CD4-positive, alpha-beta T cell (primary cell): ENCODE measurements around the gene KIAA1755. TPM values are rescaled to one million over a fixed set of nuclear protein-coding genes. Genes with fewer than 3 reads are reported as not detected.
A peak's percentile ranks its signal among the peaks of the same experiment; 100 is the strongest.

Source experiments
- ATAC-seq: fragments of 200-7000 bp; cut with Tn5 transposase; one replicate; pipeline ENCODE4 v1.10.0; 2022; ENCODE audit warnings: mild to moderate bottlenecking; ENCODE audit not compliant: poor library complexity
- CTCF ChIA-PET: fragments of 350-600 bp; sonication (Branson Sonifier 250); formaldehyde crosslinking; loops from one replicate; lab custom pipeline; 2021; ENCODE audit warnings: antibody characterized with exemption, inconsistent platforms; lab: Charles Lee
- POLR2A ChIA-PET: fragments of 350-600 bp; sonication (Branson Sonifier 250); formaldehyde crosslinking; loops from one replicate; lab custom pipeline; 2021; ENCODE audit warnings: antibody characterized with exemption, inconsistent platforms; lab: Charles Lee
- DNase-seq, 14 experiments: peaks; one replicate each; pipeline ENCODE4 v3.0.0-alpha.2; 2013 to 2020; ENCODE audit warnings: mixed read lengths in 2 of 14
- H3K27ac ChIP-seq, 2 donors: one replicate each; pipeline versions ENCODE4 v1.5.1 to v1.7.0; 2013; ENCODE audit warnings: low read length in 2 of 2, low read depth in 1 of 2, mild to moderate bottlenecking in 1 of 2
- H3K27me3 ChIP-seq, 2 experiments: 1 replicate in 1 of 2; 2 replicates in 1 of 2; pipeline versions ENCODE4 v1.6.1 to v1.7.0; 2013; ENCODE audit warnings: low read length in 2 of 2, control low read depth in 1 of 2, mild to moderate bottlenecking in 1 of 2, moderate library complexity in 1 of 2; ENCODE audit not compliant: insufficient read depth in 2 of 2, control insufficient read depth in 1 of 2
- H3K36me3 ChIP-seq: one replicate; pipeline ENCODE4 v1.6.1; 2013; ENCODE audit warnings: low read length, control low read depth; ENCODE audit not compliant: insufficient read depth
- H3K4me1 ChIP-seq: one replicate; pipeline ENCODE4 v1.6.1; 2013; ENCODE audit warnings: low read length, control low read depth; ENCODE audit not compliant: insufficient read depth
- H3K4me3 ChIP-seq: one replicate; pipeline ENCODE4 v1.5.1; 2013; ENCODE audit warnings: mild to moderate bottlenecking, low read length, moderate library complexity
- H3K9me3 ChIP-seq, 2 experiments: 1 replicate in 1 of 2; 2 replicates in 1 of 2; pipeline versions ENCODE4 v1.6.1 to v1.7.0; 2013; ENCODE audit warnings: low read length in 2 of 2, mild to moderate bottlenecking in 2 of 2, control low read depth in 1 of 2, moderate library complexity in 1 of 2; ENCODE audit not compliant: control insufficient read depth in 1 of 2, insufficient read depth in 1 of 2
- H3K27ac Mint-ChIP-seq: one replicate; pipeline ENCODE4 v1.8.0; 2020; ENCODE audit warnings: mixed read lengths
- H3K27me3 Mint-ChIP-seq: one replicate; pipeline ENCODE4 v1.8.0; 2021; ENCODE audit warnings: mixed read lengths
- H3K36me3 Mint-ChIP-seq: one replicate; pipeline ENCODE4 v1.8.0; 2021; ENCODE audit warnings: low read depth, mixed read lengths
- H3K4me1 Mint-ChIP-seq: one replicate; pipeline ENCODE4 v1.8.0; 2021; ENCODE audit warnings: low read depth, mixed read lengths
- H3K4me3 Mint-ChIP-seq: one replicate; pipeline ENCODE4 v1.8.0; 2020; ENCODE audit warnings: mild to moderate bottlenecking, mixed read lengths
- H3K9me3 Mint-ChIP-seq: one replicate; pipeline ENCODE4 v1.8.0; 2020; ENCODE audit warnings: mixed read lengths
- intact Hi-C, 2 experiments: fragments of 100-400 bp; cut with DNase I in 1 of 2; cut with micrococcal nuclease in 1 of 2; formaldehyde crosslinking; loops; one replicate each; pipeline versions ENCODE4 v1.15.1 to v1.9.0; 2023 to 2025; cut with DNase I, micrococcal nuclease
- total RNA-seq, 174 experiments: library from RNA in 2 of 174; stranded (reverse) in 2 of 174; gene quantifications; one replicate each; pipeline ENCODE4 v1.2.3 and lab custom pipeline; 2021 to 2026
- TF ChIP-seq, protein P1 (sequence below): fragments of 200-600 bp; IDR thresholded peaks from one replicate; pipeline ENCODE4 v1.8.0; 2022; ENCODE audit warnings: antibody characterized with exemption, mild to moderate bottlenecking

The KIAA1755 gene
- total RNA-seq, 2 experiments from 2014 or later, result not detected

DNA sequence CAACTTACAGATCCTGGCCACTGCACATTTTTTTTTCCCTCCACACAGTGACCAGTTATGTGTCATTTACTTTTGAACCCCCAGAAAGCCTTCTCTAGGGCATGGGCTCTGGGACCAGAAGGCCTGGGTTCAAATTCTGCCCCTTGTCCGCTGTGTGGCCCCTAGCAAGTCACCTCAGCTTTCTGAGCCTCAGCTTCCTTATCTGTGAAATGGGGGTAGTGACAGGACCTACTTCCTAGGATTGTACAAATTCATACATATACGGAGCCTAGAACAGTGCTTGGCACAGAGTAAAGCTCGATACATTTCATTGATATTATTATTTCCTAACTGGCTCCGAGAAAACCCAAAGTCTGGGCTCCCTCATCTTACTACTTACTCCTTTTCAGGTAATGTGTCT, 45.0 kb upstream of the KIAA1755 start:
- intact Hi-C loops, result no loop called here

DNA sequence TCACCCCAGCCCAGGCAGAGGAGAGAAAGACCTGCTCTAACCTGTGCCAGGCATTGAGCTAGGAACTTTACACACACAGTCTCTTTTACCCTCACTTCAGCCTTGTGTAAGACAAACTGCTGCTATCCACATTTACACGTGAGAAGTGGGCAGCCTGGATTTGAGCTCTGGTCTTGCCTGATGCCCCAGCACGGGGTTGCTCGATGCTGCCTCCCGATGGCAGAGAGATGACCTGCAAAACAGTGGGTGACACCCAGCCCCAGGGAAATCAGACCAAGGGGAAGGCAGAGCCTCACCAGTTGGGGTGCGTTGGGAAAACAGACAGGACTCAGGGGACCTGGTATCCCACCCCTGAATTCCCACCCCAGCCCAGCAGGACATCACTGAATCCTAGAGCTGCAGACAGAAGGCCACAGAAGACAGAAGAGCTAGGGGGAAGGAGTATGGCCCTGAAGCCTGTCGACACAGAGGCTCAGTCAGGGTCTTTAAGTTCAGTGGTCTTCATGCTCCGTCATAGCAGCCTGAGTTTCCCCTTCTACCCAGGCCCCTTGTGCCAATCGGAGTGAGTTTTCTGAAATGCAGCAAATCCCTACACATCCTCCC, 44.4 kb upstream of the KIAA1755 start:
- Histone ChIP-seq H3K4me1 (peaks cover 10% of the 10 kb centered on the region), H3K9me3 (peaks cover 0 to 13% of the 10 kb centered on the region in 2 experiments), H3K4me3 (no peak overlapping the region), H3K27me3 (peaks cover 33 to 67% of the 10 kb centered on the region in 2 experiments), H3K36me3 (no peaks in the 10 kb centered on the region), H3K27ac (no peak overlapping the region)
- intact Hi-C loops, result no loop called here
- H3K4me1 Mint-ChIP-seq, result peaks cover 12% of the 10 kb centered on the region
- no peaks in the 10 kb centered on the region for H3K9me3 Mint-ChIP-seq
- no peak overlapping the region for H3K4me3 Mint-ChIP-seq
- no peak overlapping the region for H3K27ac Mint-ChIP-seq
- peak in 2 of 14 experiments; percentile 42 to 45 for DNase-seq
- ATAC-seq, result no peak
- no peaks in the 10 kb centered on the region for H3K36me3 Mint-ChIP-seq
- TF ChIP-seq, protein P1, sequence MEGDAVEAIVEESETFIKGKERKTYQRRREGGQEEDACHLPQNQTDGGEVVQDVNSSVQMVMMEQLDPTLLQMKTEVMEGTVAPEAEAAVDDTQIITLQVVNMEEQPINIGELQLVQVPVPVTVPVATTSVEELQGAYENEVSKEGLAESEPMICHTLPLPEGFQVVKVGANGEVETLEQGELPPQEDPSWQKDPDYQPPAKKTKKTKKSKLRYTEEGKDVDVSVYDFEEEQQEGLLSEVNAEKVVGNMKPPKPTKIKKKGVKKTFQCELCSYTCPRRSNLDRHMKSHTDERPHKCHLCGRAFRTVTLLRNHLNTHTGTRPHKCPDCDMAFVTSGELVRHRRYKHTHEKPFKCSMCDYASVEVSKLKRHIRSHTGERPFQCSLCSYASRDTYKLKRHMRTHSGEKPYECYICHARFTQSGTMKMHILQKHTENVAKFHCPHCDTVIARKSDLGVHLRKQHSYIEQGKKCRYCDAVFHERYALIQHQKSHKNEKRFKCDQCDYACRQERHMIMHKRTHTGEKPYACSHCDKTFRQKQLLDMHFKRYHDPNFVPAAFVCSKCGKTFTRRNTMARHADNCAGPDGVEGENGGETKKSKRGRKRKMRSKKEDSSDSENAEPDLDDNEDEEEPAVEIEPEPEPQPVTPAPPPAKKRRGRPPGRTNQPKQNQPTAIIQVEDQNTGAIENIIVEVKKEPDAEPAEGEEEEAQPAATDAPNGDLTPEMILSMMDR, result no peak
- ChIA-PET CTCF (no interaction called here), POLR2A (no interaction called here)
- peaks cover 76% of the 10 kb centered on the region for H3K27me3 Mint-ChIP-seq

More for the DNA sequence above, 45.0 kb upstream of the KIAA1755 start:
- Mint-ChIP-seq H3K4me1 (peaks cover 12% of the 10 kb centered on the region), H3K4me3 (no peak overlapping the region), H3K27me3 (peaks cover 78% of the 10 kb centered on the region), H3K9me3 (no peaks in the 10 kb centered on the region), H3K36me3 (no peaks in the 10 kb centered on the region), H3K27ac (no peak overlapping the region)
- no peaks in the 10 kb centered on the region for H3K36me3 ChIP-seq
- DNase-seq (no peak), ATAC-seq (no peak)
- ChIA-PET POLR2A (no interaction called here), CTCF (no interaction called here)
- peaks cover 0 to 14% of the 10 kb centered on the region in 2 experiments for H3K9me3 ChIP-seq
- peaks cover 30 to 69% of the 10 kb centered on the region in 2 experiments for H3K27me3 ChIP-seq
- no peak overlapping the region for H3K27ac ChIP-seq
- H3K4me1 ChIP-seq, result peaks cover 10% of the 10 kb centered on the region
- H3K4me3 ChIP-seq, result no peak overlapping the region
- TF ChIP-seq, protein P1, result no peak

DNA sequence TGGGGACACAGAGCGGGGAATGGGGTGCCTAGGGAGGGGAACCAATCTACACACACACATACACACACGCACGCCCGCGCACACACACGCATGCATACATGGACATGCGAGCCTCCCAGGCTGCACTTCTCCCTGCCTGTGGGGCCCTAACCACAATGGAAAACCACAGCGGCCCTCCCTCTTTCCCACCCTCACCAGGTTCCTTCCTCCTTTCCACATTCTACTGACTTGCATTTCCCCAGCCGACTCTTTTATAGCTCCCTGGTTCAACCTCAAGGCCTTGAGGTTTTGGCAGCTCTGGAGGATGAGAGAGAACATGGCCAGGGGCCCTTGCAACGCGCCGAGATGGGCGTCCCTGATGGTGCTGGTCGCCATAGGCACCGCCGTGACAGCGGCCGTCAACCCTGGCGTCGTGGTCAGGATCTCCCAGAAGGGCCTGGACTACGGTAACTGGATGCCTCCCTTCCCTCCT, 43.4 kb upstream of the KIAA1755 start, which contains the start of gene BPI:
Gene BPI (plus strand): TSS at position 249 of the 472 bp plus-strand sequence. CDS start 68 bp downstream, at position 317.
- Histone ChIP-seq H3K27ac (no peak within 1 kb of the TSS), H3K27me3 (peaks cover 32 to 64% of the 10 kb centered on the region in 2 experiments), H3K4me3 (no peak within 1 kb of the TSS), H3K36me3 (no peaks in the 10 kb centered on the region), H3K9me3 (peaks cover 0 to 13% of the 10 kb centered on the region in 2 experiments), H3K4me1 (peaks cover 10% of the 10 kb centered on the region)
- POLR2A ChIA-PET, result interaction anchor here (0.5 kb wide), 1 partner anchor 707 kb away, joined by 3 read pairs; no protein-coding TSS in a partner anchor
- DNase-seq (peak in 3 of 14 experiments; percentile 17 to 55 (median 46)), ATAC-seq (no peak)
- intact Hi-C loops, result no loop called here
- CTCF ChIA-PET, result no interaction called here
- no peaks in the 10 kb centered on the region for H3K36me3 Mint-ChIP-seq
- no peak within 1 kb of the TSS for H3K4me3 Mint-ChIP-seq
- peaks cover 76% of the 10 kb centered on the region for H3K27me3 Mint-ChIP-seq
- H3K9me3 Mint-ChIP-seq, result no peaks in the 10 kb centered on the region
- TF ChIP-seq, protein P1, result no peak
- no peak within 1 kb of the TSS for H3K27ac Mint-ChIP-seq
- peaks cover 12% of the 10 kb centered on the region for H3K4me1 Mint-ChIP-seq
